ENCODE results near the gene TMEM121.

- TF ChIP-seq NFYB (IDR thresholded peaks at IDR 0.05; ENCODE audit: insufficient read depth, low read depth, low read length) (no peak), JUNB (IDR thresholded peaks at IDR 0.05) (no peak), ELK1 (IDR thresholded peaks at IDR 0.05; ENCODE audit: low read depth, low read length) (no peak)
Observed at GRCh38 chr14:105482486-105483110, 43.8 kb upstream of the TMEM121 start.

Measured in GM12878 (cell line).